Muscle layer of duodenum (tissue), 2 donors: ENCODE data around the gene SYMPK.
A peak's percentile ranks its signal among the peaks of the same experiment; 100 is the strongest.

ENCODE experiments used
- H3K27ac ChIP-seq: one replicate; pipeline ENCODE4 v1.7.0; 2013; ENCODE audit warnings: mild to moderate bottlenecking, low read length
- H3K27me3 ChIP-seq: one replicate; pipeline ENCODE4 v1.7.0; 2013; ENCODE audit warnings: low read depth, mild to moderate bottlenecking, control low read depth, low read length
- H3K36me3 ChIP-seq, 2 donors: one replicate each; pipeline ENCODE4 v1.7.0; 2013; ENCODE audit warnings: low read length in 2 of 2, control low read depth in 1 of 2, mild to moderate bottlenecking in 1 of 2; ENCODE audit not compliant: insufficient read depth in 2 of 2, control insufficient read depth in 1 of 2
- H3K4me1 ChIP-seq, 2 donors: one replicate each; pipeline ENCODE4 v1.7.0; 2013; ENCODE audit warnings: low read length in 2 of 2, mild to moderate bottlenecking in 2 of 2, control low read depth in 1 of 2, moderate library complexity in 1 of 2; ENCODE audit not compliant: insufficient read depth in 2 of 2, control insufficient read depth in 1 of 2
- H3K4me3 ChIP-seq, 2 donors: one replicate each; pipeline ENCODE4 v1.7.0; 2013; ENCODE audit warnings: low read length in 2 of 2, low read depth in 1 of 2, mild to moderate bottlenecking in 1 of 2
- H3K9me3 ChIP-seq, 2 donors: one replicate each; pipeline ENCODE4 v1.7.0; 2013; ENCODE audit warnings: low read length in 2 of 2, control low read depth in 1 of 2, mild to moderate bottlenecking in 1 of 2; ENCODE audit not compliant: control insufficient read depth in 1 of 2
- donor health status: healthy.

SYMPK gene

GRCh38 chr19:45772130-45772840, 90.7 kb downstream of the SYMPK start:
- Histone ChIP-seq H3K27me3 (no peaks in the 10 kb centered on the region), H3K4me3 (no peak overlapping the region), H3K4me1 (peaks cover 10 to 24% of the 10 kb centered on the region in 2 donors), H3K27ac (peak overlapping the region; percentile 58), H3K9me3 (no peaks in the 10 kb centered on the region), H3K36me3 (peaks cover 8 to 21% of the 10 kb centered on the region in 2 donors)

- peak overlapping the region; percentile 48 to 93 for H3K4me3 ChIP-seq
- H3K4me1 ChIP-seq = peaks cover 10 to 31% of the 10 kb centered on the region in 2 donors
- H3K27ac ChIP-seq = peak overlapping the region; percentile 60
Observed at GRCh38 chr19:45771311-45771933, 91.5 kb downstream of the SYMPK start.

DNA sequence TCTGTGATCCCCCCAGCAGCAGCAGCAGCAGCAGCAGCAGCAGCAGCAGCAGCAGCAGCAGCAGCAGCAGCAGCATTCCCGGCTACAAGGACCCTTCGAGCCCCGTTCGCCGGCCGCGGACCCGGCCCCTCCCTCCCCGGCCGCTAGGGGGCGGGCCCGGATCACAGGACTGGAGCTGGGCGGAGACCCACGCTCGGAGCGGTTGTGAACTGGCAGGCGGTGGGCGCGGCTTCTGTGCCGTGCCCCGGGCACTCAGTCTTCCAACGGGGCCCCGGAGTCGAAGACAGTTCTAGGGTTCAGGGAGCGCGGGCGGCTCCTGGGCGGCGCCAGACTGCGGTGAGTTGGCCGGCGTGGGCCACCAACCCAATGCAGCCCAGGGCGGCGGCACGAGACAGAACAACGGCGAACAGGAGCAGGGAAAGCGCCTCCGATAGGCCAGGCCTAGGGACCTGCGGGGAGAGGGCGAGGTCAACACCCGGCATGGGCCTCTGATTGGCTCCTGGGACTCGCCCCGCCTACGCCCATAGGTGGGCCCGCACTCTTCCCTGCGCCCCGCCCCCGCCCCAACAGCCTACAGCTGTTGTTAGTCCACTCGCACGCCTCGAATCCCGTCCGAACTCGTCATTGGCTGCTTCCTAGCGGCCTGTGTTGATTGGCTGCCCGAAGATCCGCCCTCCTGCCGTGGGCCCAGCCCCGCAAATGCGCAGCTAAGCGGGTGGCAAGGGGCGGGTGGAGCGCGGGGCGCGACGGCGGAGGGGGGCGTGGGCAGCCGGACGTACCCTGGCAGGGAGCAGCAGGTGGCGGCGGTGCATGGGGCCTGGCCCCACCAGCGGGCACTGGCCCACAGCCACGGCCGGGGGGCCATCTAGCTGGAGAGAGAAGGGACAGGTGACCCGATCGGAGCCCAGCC, 92.5 kb downstream of the SYMPK start:
- Histone ChIP-seq H3K9me3 (no peaks in the 10 kb centered on the region), H3K27ac (peak overlapping the region; percentile 63), H3K4me1 (peaks cover 10 to 41% of the 10 kb centered on the region in 2 donors), H3K27me3 (no peaks in the 10 kb centered on the region), H3K4me3 (peak overlapping the region; percentile 64 to 93), H3K36me3 (peaks cover 0 to 12% of the 10 kb centered on the region in 2 donors)

More at GRCh38 chr19:45771311-45771933, 91.5 kb downstream of the SYMPK start:
- Histone ChIP-seq H3K36me3 (peaks cover 0 to 13% of the 10 kb centered on the region in 2 donors), H3K27me3 (no peaks in the 10 kb centered on the region), H3K9me3 (no peaks in the 10 kb centered on the region)

DNA sequence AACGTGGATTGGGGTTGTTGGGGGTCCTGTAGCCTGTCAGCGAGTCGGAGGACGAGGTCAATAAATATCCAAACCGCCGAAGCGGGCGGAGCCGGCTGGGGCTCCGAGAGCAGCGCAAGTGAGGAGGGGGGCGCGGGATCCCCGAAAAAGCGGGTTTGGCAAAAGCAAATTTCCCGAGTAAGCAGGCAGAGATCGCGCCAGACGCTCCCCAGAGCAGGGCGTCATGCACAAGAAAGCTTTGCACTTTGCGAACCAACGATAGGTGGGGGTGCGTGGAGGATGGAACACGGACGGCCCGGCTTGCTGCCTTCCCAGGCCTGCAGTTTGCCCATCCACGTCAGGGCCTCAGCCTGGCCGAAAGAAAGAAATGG, 93.1 kb downstream of the SYMPK start:
- peak overlapping the region; percentile 64 to 93 for H3K4me3 ChIP-seq
- peak overlapping the region; percentile 63 for H3K27ac ChIP-seq
- no peaks in the 10 kb centered on the region for H3K27me3 ChIP-seq
- no peaks in the 10 kb centered on the region for H3K9me3 ChIP-seq
- peaks cover 0 to 12% of the 10 kb centered on the region in 2 donors for H3K36me3 ChIP-seq
- H3K4me1 ChIP-seq = peaks cover 10 to 47% of the 10 kb centered on the region in 2 donors

DNA sequence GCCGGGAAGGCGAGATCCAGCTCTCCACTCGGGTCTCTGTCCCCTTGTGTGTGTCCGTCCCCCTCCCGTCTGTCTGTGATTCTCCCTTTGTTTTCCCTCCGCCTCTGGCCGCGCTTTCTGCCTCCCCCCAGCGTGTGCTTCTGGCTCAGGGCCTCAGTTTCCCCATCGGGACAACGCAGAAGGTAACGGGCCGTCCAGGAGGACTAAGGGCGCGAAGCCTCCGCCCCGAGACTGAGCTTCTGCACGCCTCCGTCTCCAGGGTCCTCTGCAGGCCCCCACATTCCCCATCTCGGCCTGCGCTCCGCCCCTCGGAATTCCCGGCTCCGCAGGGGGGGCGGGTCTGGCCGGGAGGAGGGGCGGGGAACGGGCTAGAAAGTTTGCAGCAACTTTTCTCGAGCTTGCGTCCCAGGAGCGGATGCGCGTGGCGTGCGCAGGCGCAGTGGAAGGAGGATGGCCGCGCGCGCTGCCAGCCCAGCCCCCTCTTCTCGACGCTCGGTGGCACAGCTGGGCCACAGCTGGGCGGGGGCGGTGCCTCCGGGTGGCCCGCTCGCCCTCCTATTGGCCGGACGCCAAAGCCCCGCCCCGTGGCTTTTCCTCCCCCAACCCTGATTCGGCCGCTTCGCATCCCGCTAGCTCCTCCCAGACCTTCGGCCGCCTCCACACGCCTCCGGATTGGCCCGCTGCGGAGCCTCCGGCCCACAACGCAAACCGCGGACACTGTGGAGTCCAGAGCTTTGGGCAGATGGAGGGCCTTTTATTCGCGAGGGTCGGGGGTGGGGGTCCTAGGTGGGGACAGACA, 93.8 kb downstream of the SYMPK start, which contains the start of gene SIX5:
SIX5 (minus strand) TSS at position 269 of the 799 bp plus-strand sequence. CDS start 408 bp downstream, outside the sequence.
- H3K27ac ChIP-seq = peak within 1 kb of the TSS; percentile 92
- H3K9me3 ChIP-seq = no peaks in the 10 kb centered on the region
- H3K4me3 ChIP-seq = peak within 1 kb of the TSS; percentile 82 to 93
- H3K27me3 ChIP-seq = no peaks in the 10 kb centered on the region
- peaks cover 0 to 12% of the 10 kb centered on the region in 2 donors for H3K36me3 ChIP-seq
- H3K4me1 ChIP-seq = peaks cover 11 to 53% of the 10 kb centered on the region in 2 donors

GRCh38 chr19:45768655-45768983, 94.3 kb downstream of the SYMPK start:
- no peaks in the 10 kb centered on the region for H3K27me3 ChIP-seq
- peak overlapping the region; percentile 82 to 93 for H3K4me3 ChIP-seq
- H3K36me3 ChIP-seq = peaks cover 0 to 12% of the 10 kb centered on the region in 2 donors
- H3K9me3 ChIP-seq = no peaks in the 10 kb centered on the region
- peak overlapping the region; percentile 92 for H3K27ac ChIP-seq
- H3K4me1 ChIP-seq = peaks cover 14 to 59% of the 10 kb centered on the region in 2 donors

- peaks cover 9 to 60% of the 10 kb centered on the region in 2 donors for H3K4me1 ChIP-seq
- H3K36me3 ChIP-seq = peaks cover 0 to 10% of the 10 kb centered on the region in 2 donors
- H3K27ac ChIP-seq = peak overlapping the region; percentile 75
- H3K4me3 ChIP-seq = peak overlapping the region; percentile 63 to 93
- no peaks in the 10 kb centered on the region for H3K27me3 ChIP-seq
- H3K9me3 ChIP-seq = no peaks in the 10 kb centered on the region
Observed at GRCh38 chr19:45767881-45768654, 94.9 kb downstream of the SYMPK start.

GRCh38 chr19:45767410-45767880, 95.5 kb downstream of the SYMPK start:
- peak overlapping the region; percentile 63 to 93 for H3K4me3 ChIP-seq
- H3K36me3 ChIP-seq = peaks cover 0 to 4% of the 10 kb centered on the region in 2 donors
- H3K27me3 ChIP-seq = no peaks in the 10 kb centered on the region
- H3K9me3 ChIP-seq = no peaks in the 10 kb centered on the region
- H3K27ac ChIP-seq = peak overlapping the region; percentile 75
- peaks cover 4 to 57% of the 10 kb centered on the region in 2 donors for H3K4me1 ChIP-seq

DNA sequence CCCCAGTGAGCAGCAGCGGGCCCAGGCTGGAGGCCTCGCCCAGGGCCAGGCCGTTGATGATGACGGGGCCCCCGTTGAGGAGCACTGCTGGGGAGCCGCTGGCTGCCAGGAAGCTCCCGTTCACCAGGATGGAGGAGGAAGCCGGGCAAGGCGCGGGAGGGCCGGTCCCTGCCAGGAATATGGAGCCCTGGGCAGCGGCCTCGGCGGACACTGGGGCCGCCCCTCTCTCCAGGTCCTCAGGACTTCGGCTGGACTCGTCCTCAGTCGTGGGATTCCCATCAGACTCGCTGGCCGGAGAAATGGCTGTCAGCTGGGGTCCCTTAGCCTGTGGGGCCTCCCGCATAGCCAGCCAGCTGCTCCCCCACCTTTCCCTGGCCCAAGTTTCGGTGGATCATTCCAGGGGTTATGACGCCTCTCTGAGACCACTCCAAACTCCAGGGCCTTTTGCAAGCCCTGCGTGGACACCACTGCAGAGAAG, 96.0 kb downstream of the SYMPK start:
- peaks cover 4 to 56% of the 10 kb centered on the region in 2 donors for H3K4me1 ChIP-seq
- H3K4me3 ChIP-seq = peak overlapping the region; percentile 63 to 93
- H3K27me3 ChIP-seq = no peaks in the 10 kb centered on the region

More for the DNA sequence above, 96.0 kb downstream of the SYMPK start:
- H3K27ac ChIP-seq = peak overlapping the region; percentile 75
- H3K9me3 ChIP-seq = no peaks in the 10 kb centered on the region
- H3K36me3 ChIP-seq = peaks cover 0 to 3% of the 10 kb centered on the region in 2 donors
